ENCODE data around the gene CLCN7. TPM values are rescaled to one million over a fixed set of nuclear protein-coding genes. Genes with fewer than 3 reads are reported as not detected.

The CLCN7 gene
- total RNA-seq, 1 experiment from 2014 or later: 64.0 TPM

DNA sequence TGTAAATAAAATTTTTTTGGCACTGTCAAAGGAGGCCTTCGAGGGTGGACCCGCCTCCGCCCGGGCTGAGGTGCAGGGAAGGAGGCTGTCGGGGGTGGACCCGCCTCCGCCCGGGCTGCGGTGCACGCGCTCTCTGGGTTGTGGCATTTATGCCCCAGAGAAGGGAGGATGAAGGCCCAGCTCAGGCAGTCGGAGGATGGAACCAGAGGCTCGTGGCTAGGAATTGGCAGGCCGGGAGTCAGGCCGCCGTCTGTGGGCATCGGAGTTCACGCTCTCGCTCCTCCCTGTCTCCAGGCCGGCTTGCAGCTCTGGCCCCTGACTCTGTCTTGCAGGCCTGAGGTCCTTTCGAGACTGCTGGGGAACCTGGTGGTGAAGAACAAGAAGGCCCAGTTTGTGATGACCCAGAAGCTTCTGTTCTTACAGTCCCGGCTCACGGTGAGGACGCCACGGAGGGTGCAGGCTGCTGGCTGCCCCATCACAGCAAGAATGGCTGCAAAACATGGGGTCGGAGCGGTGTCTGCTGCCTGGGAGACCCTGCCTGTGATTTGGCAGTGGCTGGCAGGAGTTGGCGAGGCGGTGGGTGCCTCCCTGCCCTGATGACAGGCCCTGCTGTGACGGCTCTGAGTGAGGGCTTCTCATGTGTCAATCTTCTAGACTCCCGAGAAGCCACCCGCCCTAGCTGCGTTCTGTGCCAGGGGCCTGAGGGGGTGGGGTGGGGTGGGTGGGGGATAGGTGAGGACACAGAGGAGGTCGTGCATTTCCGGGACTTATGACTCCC lies 24.3 kb upstream of the CLCN7 start (continued):
- TF ChIP-seq YY1 (IDR thresholded peaks at IDR 0.05; ENCODE audit: extremely low read depth, insufficient replicate concordance, low read depth, low read length): no peak
- no peak for TF ChIP-seq JUND (IDR thresholded peaks at IDR 0.05)

DNA sequence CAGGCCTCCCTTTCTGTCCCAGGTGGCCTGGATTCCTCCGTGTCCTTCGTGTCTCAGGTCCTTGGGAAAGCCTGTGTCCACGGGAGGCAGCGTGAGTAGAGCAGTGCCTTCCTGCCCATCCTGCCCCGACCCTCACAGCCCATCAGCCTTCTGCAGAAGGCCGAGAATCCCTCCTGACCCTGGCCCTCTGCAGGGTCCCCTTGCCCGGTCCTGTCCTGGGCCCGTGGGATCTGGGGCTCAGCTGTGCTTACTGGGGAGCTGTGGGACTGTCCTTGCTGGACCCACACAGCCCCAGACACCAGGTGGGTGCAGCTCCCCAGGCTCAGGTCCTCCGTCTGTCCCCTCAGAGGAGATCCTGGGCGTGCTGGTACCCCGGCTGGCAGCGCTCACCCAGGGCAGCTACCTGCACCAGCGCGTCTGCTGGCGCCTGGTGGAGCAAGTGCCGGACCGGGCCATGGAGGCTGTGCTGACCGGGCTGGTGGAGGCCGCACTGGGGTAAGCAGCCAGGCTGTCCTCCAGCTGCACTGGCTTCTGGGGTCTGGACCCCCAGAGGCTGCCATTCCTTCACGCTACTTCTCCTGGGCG lies 22.3 kb upstream of the CLCN7 start:
- no TSS peak for BruUV-seq (replicated peaks)
- DNase-seq (ENCODE audit: low read depth, low spot score): no peak
- Histone ChIP-seq H3K4me3 (replicated peaks in 1 of 2; ENCODE audit: low read depth in 1 of 2, low read length in 2 of 2) (no peak overlapping the region), H3K4me2 (ENCODE audit: low read length) (no peak overlapping the region), H3K4me1 (ENCODE audit: control insufficient read depth in 1 of 2, insufficient read depth in 2 of 2, low read length in 2 of 2) (peaks cover 10 to 17% of the 10 kb centered on the region in 2 experiments), H2AFZ (ENCODE audit: low read depth, low read length, poor library complexity, severe bottlenecking) (no peak overlapping the region), H3K9me3 (ENCODE audit: control insufficient read depth in 1 of 2, insufficient read depth in 1 of 2, low read depth in 1 of 2, low read length in 2 of 2) (no peaks in the 10 kb centered on the region), H3K27ac (ENCODE audit: low read depth, low read length) (no peak overlapping the region), H3K79me2 (ENCODE audit: insufficient read depth, low read length) (peaks cover 38% of the 10 kb centered on the region), H3K36me3 (ENCODE audit: control insufficient read depth in 1 of 2, insufficient read depth in 2 of 2, low read length in 2 of 2) (peaks cover 10 to 42% of the 10 kb centered on the region in 2 experiments; a peak in 3 of 4 replicates), H3K27me3 (ENCODE audit: insufficient read depth, low read length) (no peaks in the 10 kb centered on the region), H3K9me2 (ENCODE audit: insufficient read depth) (no peaks in the 10 kb centered on the region), H4K20me1 (ENCODE audit: insufficient read depth) (no peaks in the 10 kb centered on the region), H3K9ac (ENCODE audit: low read length) (no peak overlapping the region)
- RAD21 ChIA-PET (ENCODE audit: low non-redundant PET in 1 of 2, low total read pairs in 2 of 2, uncharacterized antibody in 2 of 2, unreplicated experiment in 2 of 2): interaction anchor here in 1 of 2 experiments (0.6 kb wide), 1 partner anchor 267 kb away, joined by 3 read pairs; no protein-coding TSS in a partner anchor
- CTCF ChIA-PET: no interaction called here
- TF ChIP-seq SIN3A (IDR thresholded peaks at IDR 0.05; ENCODE audit: low read depth) (no peak), JUND (IDR thresholded peaks at IDR 0.05) (no peak), TCF7L2 (IDR thresholded peaks at IDR 0.05; ENCODE audit: borderline replicate concordance, extremely low read depth, insufficient read depth, insufficient read length) (no peak), ZNF274 (IDR thresholded peaks at IDR 0.05; ENCODE audit: low read depth, low read length) (no peak), POLR2A (IDR thresholded peaks at IDR 0.05; ENCODE audit: borderline replicate concordance, extremely low read depth, insufficient read depth, insufficient read length) (no peak), SRF (IDR thresholded peaks at IDR 0.05; ENCODE audit: low read depth) (no peak), CBX3 (IDR thresholded peaks at IDR 0.05; ENCODE audit: low read depth) (no peak), SP1 (IDR thresholded peaks at IDR 0.05; ENCODE audit: low read depth) (no peak), CEBPB (IDR thresholded peaks at IDR 0.05; ENCODE audit: low read depth) (no peak), ELF1 (IDR thresholded peaks at IDR 0.05; ENCODE audit: borderline replicate concordance, low read depth) (no peak)
- TF ChIP-seq, protein P1, sequence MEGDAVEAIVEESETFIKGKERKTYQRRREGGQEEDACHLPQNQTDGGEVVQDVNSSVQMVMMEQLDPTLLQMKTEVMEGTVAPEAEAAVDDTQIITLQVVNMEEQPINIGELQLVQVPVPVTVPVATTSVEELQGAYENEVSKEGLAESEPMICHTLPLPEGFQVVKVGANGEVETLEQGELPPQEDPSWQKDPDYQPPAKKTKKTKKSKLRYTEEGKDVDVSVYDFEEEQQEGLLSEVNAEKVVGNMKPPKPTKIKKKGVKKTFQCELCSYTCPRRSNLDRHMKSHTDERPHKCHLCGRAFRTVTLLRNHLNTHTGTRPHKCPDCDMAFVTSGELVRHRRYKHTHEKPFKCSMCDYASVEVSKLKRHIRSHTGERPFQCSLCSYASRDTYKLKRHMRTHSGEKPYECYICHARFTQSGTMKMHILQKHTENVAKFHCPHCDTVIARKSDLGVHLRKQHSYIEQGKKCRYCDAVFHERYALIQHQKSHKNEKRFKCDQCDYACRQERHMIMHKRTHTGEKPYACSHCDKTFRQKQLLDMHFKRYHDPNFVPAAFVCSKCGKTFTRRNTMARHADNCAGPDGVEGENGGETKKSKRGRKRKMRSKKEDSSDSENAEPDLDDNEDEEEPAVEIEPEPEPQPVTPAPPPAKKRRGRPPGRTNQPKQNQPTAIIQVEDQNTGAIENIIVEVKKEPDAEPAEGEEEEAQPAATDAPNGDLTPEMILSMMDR (IDR thresholded peaks at IDR 0.05 in 2 of 3, conservative IDR thresholded peaks at IDR 0.05 in 1 of 3; ENCODE audit: borderline replicate concordance in 1 of 3, insufficient read depth in 1 of 3, low read depth in 2 of 3, low read length in 2 of 3): no peak
- intact Hi-C loops (cut with micrococcal nuclease): no loop called here
- no peak for ATAC-seq
- POLR2A ChIA-PET: interaction anchor here (0.7 kb wide), 1 partner anchor 41 kb away, joined by 3 read pairs; no protein-coding TSS in a partner anchor
